ENCODE data around the gene IFNAR2.

- TF ChIP-seq CTCF (IDR thresholded peaks at IDR 0.05) (no peak), POLR2AphosphoS5 (IDR thresholded peaks at IDR 0.05) (no peak)
Observed at GRCh38 chr21:33201956-33202355, 27.8 kb upstream of the IFNAR2 start.

All from suprapubic skin (tissue), 3 donors.